GM19395 (cell line): ENCODE measurements around the gene CCDC137.
"Not testable (repeated sequence)": the region's sequence is repeated elsewhere in the genome, so short reads cannot be mapped to it uniquely, and the experiment has no call there.

ENCODE experiments used
- ATAC-seq: cut with Tn5 transposase; IDR thresholded peaks from one replicate; pipeline ENCODE4 v1.9.1; 2021; ENCODE audit warnings: mild to moderate bottlenecking, moderate library complexity; ENCODE audit not compliant: unreplicated experiment

The CCDC137 gene, protein sequence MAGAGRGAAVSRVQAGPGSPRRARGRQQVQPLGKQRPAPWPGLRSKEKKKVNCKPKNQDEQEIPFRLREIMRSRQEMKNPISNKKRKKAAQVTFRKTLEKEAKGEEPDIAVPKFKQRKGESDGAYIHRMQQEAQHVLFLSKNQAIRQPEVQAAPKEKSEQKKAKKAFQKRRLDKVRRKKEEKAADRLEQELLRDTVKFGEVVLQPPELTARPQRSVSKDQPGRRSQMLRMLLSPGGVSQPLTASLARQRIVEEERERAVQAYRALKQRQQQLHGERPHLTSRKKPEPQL

DNA sequence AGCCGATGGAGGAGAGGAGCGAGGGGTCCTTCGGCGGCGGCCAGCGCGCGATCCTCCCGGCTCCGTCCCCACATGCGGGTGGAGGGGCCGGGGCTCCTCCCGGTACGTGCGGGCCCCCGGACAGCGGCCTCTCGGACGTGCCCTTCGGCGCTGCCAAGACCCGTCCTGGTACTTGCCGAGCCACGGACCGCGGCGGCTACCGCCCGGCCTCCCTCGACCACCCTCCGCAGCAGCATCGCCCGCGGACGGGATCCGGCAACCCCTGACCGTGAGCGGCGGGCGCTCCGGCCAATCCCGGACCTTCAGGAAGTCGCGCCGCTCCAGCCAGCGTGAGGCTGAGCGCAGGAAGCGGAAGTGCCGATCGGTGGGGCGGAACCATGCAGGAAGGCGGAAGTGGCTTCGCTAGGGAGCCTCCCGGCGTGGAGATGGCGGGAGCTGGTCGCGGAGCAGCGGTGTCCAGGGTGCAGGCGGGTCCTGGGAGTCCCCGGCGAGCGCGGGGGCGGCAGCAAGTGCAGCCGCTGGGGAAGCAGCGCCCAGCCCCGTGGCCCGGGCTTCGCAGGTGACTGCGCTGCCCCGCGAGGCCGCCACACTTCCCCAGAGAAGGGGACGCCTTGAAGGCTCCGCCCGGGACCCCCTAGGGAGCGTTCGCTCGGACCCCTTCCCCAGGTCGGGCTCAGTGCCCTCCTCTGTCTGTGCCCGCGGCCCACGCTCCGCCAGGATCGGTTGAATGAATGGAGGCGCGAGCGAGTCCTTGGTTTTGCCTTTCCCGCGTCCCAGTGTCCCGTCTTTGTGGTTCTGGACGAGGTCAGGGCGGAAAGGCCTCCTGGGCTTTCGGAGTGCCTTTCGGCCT is at the start of gene CCDC137, which contains the start of gene OXLD1:
Gene CCDC137, plus strand, starts transcription at position 396 of the 850 bp plus-strand sequence. Its CDS starts 30 bp downstream, at position 426.
Gene OXLD1, minus strand, starts transcription at position 264 of the 850 bp plus-strand sequence. Its CDS starts 28 bp downstream, at position 236.
- peak; percentile 91 for ATAC-seq

DNA sequence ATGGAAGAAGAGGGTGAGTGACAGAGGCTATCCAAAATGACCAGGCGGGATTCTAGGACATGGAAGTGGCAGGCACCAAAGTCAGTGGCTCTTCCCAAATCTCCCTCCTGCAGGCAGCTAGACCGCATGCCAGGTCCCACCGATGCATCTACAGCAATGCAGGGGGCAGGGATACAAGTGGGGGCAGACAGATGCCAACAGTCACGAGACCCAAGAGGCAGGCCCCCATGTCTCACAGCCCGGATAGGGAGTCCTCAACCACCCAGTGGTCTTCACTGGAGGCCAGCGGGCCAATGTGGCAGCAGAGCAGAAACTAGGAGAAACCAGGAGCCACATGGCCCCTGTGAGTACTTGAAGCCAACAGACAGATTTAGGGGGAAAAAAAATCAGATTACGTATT is 49.7 kb upstream of the CCDC137 start:
- ATAC-seq = no peak

DNA sequence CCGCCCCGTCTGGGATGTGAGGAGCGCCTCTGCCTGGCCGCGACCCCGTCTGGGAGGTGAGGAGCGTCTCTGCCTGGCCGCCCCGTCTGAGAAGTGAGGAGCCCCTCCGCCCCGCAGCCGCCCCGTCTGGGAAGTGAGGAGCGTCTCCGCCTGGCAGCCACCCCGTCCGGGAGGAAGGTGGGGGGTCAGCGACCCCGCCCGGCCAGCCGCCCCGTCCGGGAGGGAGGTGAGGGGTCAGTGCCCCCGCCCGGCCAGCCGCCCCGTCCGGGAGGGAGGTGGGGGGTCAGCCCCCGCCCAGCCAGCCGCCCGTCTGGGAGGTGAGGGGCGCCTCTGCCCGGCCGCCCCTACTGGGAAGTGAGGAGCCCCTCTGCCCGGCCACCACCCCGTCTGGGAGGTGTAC is 48.2 kb upstream of the CCDC137 start:
- not testable (repeated sequence) for ATAC-seq

DNA sequence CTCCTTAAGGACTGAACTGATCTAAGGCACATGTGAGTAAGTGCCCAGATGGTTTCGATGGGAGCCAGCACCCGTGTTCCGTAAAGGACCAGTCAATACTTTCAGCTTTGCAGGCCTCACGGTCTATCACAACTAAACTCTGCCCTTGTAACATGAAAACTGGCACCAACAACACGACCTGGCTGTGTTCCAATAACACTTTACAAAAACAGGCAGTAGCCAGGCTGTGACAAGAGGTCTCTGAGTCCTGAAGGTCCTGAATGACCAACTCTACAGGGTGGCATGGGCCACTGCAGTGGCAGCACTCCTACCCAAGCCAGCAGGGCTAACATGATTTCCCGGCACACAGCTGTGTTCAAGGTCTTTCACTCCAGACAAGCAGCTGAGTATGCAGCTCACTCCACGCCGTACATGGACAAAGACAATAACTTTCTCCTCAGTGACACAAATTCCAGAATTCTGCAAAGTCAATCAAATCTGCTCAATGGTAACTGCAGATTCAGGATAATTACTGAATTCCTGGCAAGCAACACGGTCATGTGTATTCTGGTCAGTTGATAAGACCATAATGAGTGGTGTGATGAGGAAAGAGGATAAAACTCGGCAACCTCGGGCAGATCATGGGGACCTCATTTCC is 44.9 kb upstream of the CCDC137 start:
- ATAC-seq = no peak

DNA sequence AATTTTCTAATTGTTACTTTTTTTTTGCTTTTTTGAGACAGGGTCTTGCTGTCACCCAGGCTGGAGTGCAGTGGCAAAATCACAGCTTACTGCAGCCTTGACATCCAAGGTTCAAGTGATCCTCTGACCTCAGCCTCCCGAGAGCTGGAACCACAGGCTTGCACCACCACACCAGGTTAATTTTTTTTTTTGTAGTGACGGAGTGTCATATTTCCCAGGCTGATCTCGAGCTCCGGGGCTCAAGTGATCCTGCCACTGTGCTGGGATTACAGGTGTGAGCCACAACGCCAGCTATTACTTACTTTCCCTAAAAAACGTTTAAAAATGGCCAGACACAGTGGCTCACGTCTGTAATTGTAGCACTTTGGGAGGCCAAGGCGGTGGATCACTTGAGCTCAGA is 36.3 kb upstream of the CCDC137 start:
- ATAC-seq = no peak

DNA sequence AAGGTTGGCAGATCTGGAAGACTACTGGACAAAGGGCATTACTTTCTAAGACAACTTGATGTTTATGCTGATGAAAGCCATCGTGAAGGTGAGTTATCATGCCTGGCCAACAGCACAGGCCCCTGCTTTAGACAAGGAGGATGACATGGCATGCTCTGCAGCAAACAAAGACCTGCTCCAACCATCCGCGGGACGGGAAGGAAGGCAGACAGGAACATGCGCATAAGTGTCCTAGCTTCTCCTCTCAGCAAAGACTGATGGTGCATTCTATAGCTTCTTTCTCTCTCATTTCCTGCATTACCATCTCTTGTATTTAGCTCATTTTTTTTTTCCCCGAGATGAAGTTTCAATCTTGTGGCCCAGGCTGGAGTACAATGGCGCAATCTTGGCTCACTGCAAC is 35.1 kb upstream of the CCDC137 start:
- no peak for ATAC-seq

DNA sequence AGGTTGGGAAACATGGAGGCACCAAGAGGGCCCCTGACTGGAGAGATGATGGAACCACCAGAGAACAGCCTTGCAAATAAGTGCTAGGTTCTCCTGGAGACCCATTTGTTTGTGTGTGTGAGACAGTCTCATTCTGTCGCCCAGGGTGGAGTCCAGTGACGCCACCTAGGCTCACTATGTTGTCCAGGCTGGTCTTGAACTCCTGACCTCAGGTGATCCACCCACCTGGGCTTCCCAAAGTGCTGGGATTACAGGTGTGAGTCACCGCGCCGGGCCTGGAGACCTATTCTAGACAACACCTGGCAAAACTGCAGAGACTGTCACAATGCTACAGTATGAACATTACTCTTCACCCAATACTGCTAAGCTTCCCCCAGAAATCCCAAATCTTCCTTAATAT is 31.1 kb upstream of the CCDC137 start:
- no peak for ATAC-seq

DNA sequence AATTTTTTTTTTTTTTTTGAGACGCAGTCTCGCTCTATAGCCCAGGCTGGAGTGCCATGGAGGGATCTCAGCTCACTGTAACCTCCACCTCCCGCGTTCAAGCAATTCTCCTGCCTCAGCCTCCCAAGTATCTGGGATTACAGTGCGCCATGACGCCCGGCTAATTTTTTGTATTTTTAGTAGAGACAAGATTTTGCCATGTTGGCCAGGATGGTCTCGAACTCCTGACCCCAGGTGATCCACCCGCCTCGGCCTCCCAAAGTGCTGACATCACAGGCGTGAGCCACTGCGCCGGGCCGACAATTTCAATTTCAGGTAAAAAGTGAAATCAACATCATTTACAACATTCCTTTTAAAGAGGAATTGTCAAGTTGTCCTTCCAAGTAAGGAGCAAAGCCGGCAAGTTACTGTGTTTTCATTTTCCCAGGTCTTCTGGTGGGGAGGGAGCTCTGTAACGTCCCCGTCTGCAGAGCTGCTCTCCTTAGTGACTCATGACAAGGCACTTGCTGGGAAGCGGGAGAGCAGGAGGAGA is 30.5 kb upstream of the CCDC137 start:
- no peak for ATAC-seq

DNA sequence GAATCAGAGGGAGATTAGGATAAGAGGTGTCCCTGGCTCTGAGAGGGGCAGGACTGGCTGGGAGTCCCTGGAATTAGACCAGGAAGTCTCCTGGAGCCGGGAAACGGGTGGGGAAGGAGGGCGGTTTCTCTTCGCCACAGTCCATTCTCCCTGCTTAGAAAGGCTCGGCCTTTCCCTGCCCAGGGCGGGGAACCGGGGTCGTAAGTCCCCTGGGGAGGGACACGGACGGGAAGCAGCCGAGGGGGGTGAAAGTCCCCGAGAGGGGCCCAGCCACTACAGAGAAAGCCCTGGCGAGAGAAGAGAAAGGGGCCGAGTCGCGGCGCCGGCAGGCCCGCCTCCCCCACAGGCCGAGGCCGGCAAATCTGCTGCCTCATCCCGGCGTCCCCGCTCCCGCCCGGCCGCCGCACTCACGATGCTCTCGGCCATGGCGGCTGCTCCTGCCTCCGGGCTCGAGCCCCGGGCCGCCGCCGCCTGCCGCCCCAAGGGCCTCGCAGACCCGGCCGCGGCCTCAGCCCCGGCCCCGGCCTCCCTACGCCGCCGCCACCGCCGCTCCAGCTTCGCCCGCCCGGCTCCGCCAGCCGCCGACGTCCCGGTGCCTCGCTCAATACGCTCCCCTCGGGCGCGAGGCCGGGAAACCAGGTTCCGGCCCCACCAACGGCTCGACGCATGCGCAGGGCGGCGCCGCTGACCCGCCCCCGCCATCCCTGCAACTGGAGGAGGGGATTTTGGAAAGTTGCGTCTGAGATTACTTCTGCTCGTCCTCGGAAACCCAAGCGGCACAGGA is 29.8 kb upstream of the CCDC137 start, which contains the start of the genes NPLOC4 and TSPAN10:
Gene NPLOC4, minus strand, starts transcription at position 608 of the 784 bp plus-strand sequence. Its CDS starts 182 bp downstream, at position 426.
Gene TSPAN10, plus strand, starts transcription at position 692 of the 784 bp plus-strand sequence. CDS start 5,217 bp downstream, outside the sequence.
- ATAC-seq = no peak

DNA sequence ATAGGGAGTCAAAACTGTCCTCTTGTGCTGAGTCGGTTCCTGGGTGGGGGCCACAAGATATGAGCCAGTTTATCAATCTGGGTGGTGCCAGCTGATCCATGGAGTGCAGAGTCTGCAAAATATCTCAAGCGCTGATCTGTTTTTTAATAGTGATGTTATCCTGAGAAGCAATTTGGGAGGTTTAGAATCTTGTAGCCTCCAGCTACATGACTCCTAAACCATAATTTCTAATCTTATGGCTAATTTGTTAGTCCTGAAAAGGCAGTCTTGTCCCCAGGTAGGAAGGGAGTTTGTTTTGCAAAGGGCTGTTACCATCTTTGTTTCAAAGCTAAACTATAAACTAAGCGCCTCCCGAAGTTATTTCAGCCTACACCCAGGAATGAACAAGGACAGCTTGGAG is 27.9 kb upstream of the CCDC137 start:
- no peak for ATAC-seq

DNA sequence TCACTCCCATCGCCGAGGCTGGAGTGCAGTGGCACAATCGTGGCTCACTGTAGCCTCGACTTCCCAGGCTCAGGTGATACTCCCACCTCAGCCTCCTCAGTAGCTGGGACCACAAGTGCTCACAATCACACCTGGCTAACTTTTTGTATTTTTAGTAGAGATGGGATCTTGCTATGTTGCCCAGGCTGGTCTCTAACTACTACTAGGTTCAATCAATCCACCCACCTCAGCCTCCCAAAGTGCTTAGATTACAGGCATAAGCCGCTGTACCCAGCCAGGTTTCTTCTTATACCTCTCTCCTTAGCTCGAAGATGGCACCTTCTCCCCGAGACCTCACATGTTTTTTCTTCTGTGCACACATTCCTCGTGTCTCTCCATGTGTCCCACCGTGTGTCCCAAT is 26.5 kb upstream of the CCDC137 start:
- no peak for ATAC-seq

DNA sequence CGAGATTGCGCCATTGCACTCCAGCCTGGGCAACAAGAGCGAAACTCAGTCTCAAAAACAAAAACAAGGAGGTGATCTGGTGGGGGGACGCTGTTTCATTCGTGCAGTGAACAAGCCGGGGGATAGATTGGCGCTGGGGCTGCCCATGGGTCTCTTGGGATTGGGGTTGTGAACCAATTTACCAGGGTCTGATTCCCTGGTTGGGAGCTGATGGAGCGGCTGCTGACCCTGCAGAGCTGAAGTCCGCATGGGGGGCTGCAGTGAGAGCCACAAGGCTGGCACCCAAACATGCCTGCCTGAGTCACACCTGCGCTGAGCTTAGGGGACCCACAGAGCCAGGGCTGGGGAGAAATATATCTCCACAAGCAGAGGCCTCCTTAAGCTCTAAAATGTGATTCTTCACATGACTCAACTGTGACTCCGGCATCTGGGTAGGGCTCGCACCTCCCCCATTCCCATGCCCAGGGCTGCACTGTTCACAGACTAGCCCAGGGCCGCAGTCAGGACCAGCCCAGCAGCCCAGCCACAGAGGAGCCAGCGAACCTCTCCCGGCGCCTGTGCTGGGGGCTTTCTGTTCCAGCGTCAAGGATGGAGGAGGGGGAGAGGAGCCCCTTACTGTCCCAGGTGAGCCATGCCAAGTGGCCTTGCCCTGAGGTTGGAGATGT is 24.6 kb upstream of the CCDC137 start:
- no peak for ATAC-seq

DNA sequence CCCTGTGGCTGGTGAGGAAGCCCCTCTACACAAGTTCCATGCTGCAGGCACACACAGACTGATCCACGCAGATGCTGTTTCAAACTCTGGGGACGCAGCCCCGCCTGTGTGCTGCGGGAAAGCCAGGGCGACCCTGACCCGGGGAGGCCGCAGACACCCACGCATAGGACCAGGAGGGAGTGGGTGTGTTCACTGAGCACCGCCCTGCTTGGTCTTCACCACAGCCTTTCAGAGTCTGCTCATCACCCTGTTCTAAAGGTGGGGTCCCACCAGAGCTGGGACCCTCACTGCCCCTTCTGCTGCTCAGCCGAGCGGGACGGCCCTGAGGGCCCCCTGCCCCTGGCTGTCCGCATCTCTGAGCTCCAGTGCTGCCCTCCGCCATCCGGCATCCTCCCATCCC is 22.0 kb upstream of the CCDC137 start:
- no peak for ATAC-seq

DNA sequence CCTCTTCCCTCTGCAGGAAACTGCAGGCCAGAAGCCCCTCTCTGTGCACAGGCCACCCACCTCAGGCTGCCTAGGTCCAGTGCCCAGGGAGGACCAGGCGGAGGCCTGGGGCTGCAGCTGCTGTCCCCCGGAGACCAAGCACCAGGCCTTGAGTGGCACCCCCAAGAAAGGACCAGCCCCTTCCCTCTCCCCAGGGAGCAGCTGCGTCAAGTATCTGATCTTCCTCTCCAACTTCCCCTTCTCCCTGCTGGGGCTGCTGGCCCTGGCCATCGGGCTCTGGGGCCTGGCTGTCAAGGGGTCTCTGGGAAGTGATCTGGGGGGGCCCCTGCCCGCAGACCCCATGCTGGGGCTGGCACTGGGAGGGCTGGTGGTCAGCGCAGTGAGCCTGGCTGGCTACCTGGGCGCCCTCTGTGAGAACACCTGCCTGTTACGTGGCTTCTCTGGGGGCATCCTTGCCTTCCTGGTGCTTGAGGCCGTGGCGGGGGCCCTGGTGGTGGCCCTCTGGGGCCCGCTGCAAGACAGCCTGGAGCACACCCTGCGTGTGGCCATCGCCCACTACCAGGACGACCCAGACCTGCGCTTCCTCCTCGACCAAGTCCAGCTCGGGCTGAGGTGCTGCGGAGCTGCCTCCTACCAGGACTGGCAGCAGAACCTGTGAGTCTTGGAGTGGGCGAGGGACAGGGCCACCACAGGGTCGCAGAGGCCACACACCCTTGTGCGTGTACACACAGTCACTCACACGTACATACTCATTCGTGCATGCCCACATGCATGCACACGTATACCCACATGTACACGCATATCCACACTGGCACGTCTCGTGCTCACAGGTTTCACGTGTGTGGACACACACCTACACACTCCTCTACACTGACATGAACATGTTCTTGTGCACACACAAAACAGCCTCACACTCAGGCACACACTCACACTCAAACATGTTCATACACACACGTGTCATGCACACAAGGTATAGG is 21.3 kb upstream of the CCDC137 start:
- ATAC-seq = no peak

DNA sequence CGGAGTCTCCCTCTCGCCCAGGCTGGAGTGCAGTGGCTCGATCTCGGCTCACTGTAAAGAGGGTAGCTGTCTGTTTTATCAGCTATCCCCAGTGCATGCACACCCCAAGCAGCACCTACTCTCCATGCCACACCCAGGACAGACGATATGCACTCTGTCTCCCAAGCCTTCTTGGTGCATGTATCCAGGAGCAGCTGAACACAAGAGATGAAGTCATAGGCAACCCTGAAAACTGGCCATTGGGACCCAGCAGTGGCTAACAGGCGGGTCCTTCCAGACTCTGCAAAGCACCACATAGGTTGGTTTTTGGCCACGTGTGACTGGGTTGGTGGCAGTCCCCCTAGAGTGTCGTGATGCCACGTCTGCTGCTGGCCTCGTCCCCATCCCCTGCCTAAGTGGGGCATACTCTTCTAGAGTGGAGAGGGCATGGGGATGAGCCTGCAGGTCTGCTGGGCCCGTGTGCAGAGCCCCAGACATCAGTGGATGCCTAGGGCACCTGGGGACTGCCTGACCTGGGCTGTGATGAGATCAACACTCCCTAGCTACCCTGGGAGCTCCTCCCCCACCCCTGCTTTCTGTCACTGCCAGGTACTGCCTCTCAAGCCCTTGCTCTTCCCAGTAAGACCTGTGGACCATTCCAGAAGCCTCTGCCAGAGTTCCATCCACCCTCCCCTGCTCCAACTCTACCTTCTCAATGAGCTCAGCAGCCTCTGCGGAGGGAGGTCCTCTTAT is 19.5 kb upstream of the CCDC137 start:
- ATAC-seq = no peak

DNA sequence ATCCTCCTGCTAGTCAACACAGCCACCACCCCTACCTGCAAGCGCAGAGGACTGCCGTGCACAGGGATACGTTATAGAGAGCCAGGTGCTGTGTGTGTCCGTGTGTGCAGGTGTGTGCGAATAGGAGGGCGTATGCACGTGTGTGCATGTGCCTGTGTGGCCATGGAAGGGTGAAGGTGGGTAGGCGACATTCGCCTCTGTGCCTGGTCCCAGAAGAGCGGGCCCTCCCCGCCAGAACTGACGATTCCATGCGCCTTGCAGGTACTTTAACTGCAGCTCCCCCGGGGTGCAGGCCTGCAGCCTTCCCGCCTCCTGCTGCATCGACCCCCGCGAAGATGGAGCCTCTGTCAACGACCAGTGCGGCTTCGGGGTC is 18.9 kb upstream of the CCDC137 start:
- no peak for ATAC-seq

DNA sequence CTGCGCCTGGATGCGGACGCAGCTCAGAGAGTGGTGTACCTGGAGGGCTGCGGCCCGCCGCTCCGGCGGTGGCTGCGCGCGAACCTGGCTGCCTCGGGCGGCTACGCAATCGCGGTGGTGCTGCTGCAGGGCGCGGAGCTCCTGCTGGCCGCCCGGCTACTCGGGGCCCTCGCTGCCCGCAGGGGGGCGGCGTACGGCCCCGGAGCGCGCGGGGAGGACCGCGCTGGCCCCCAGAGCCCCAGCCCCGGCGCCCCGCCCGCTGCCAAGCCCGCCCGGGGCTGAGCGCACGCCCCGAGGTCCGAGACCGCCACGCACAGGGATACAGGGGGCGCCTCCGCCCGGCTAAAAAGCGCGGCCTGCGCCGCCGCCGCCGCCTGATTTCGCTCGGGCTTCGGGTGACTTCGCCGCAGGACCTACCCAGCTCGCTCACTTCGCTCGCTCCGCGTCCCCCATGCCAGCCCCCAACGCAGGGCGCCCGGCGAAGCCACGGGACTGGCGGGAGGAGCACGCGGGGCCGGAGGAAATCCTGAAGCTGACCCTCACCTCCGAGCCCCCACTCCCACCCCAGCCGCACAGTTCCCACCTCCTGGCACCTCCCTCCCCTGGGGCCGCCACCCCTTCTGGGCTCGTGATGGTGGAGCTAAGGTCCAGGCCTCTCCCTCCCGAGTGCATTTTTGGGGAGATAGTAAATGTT is 18.4 kb upstream of the CCDC137 start:
- no peak for ATAC-seq
